ENCODE results near the gene PRPF38B.

Gene PRPF38B

GRCh38 chr1:108703939-108704338 is 11.8 kb downstream of the PRPF38B start:
- ChIA-PET CTCF (interaction anchor here (1.0 kb wide), 1 partner anchor 125 kb away, joined by 3 read pairs; no protein-coding TSS in a partner anchor), POLR2A (interaction anchor here (0.6 to 1.0 kb wide), 2 partner anchors 9 to 12 kb away, joined by 3 to 8 read pairs; partner anchors contain the start of gene PRPF38B)
- no peak for TF ChIP-seq CTCF (IDR thresholded peaks at IDR 0.05; ENCODE audit: insufficient read depth, low read length, missing control alignments)
- H3K4me3 ChIP-seq (ENCODE audit: low read depth, low read length), result no peak overlapping the region
- no peak for DNase-seq (ENCODE audit: low read depth, low spot score)

GRCh38 chr1:108704496-108704895 is 12.4 kb downstream of the PRPF38B start:
- no peak for DNase-seq (ENCODE audit: low read depth, low spot score)
- no peak for TF ChIP-seq CTCF (IDR thresholded peaks at IDR 0.05; ENCODE audit: insufficient read depth, low read length, missing control alignments)
- POLR2A ChIA-PET, result interaction anchor here (0.6 to 1.0 kb wide), 2 partner anchors 9 to 12 kb away, joined by 3 to 8 read pairs; partner anchors contain the start of gene PRPF38B
- CTCF ChIA-PET, result interaction anchor here (1.0 to 1.7 kb wide), 3 partner anchors 11 to 125 kb away, joined by 3 to 5 read pairs (median 3); no protein-coding TSS in a partner anchor
- no peak overlapping the region for H3K4me3 ChIP-seq (ENCODE audit: low read depth, low read length)

GRCh38 chr1:108706643-108707042 is 14.5 kb downstream of the PRPF38B start:
- no peak for TF ChIP-seq CTCF (IDR thresholded peaks at IDR 0.05; ENCODE audit: insufficient read depth, low read length, missing control alignments)
- H3K4me3 ChIP-seq (ENCODE audit: low read depth, low read length), result no peak overlapping the region
- ChIA-PET POLR2A (no interaction called here), CTCF (no interaction called here)
- no peak for DNase-seq (ENCODE audit: low read depth, low spot score)

- POLR2A ChIA-PET, result no interaction called here
- H3K4me3 ChIP-seq (ENCODE audit: low read depth, low read length), result no peak overlapping the region
- CTCF ChIA-PET, result no interaction called here
- no peak for DNase-seq (ENCODE audit: low read depth, low spot score)
- no peak for TF ChIP-seq CTCF (IDR thresholded peaks at IDR 0.05; ENCODE audit: insufficient read depth, low read length, missing control alignments)
Observed at GRCh38 chr1:108708691-108709660, 16.9 kb downstream of the PRPF38B start.

GRCh38 chr1:108712606-108713150 is 20.6 kb downstream of the PRPF38B start, which contains the start of gene FNDC7:
TSS of gene FNDC7 (plus strand) at chr1:108712908. CDS start at chr1:108712934, 26 bp downstream.
- ChIA-PET CTCF (no interaction called here), POLR2A (interaction anchor here (0.6 kb wide), 1 partner anchor 8 kb away, joined by 3 read pairs; no protein-coding TSS in a partner anchor)
- TF ChIP-seq CTCF (IDR thresholded peaks at IDR 0.05; ENCODE audit: insufficient read depth, low read length, missing control alignments), result no peak
- no peak within 1 kb of the TSS for H3K4me3 ChIP-seq (ENCODE audit: low read depth, low read length)
- no peak for DNase-seq (ENCODE audit: low read depth, low spot score)

GRCh38 chr1:108715932-108716331 is 23.8 kb downstream of the PRPF38B start:
- POLR2A ChIA-PET, result interaction anchor here (0.9 kb wide), 1 partner anchor 31 kb away, joined by 3 read pairs; no protein-coding TSS in a partner anchor
- no peak for TF ChIP-seq CTCF (IDR thresholded peaks at IDR 0.05; ENCODE audit: insufficient read depth, low read length, missing control alignments)
- CTCF ChIA-PET, result interaction anchor here (0.8 to 1.2 kb wide), 2 partner anchors 11 to 12 kb away, joined by 3 read pairs; no protein-coding TSS in a partner anchor
- H3K4me3 ChIP-seq (ENCODE audit: low read depth, low read length), result no peak overlapping the region
- no peak for DNase-seq (ENCODE audit: low read depth, low spot score)
